ENCODE results near the gene C12orf60.

- TF ChIP-seq EP300 (IDR thresholded peaks at IDR 0.05) (no peak), CTCF (IDR thresholded peaks at IDR 0.05) (no peak)
Observed at GRCh38 chr12:14841761-14842160, 38.3 kb downstream of the C12orf60 start.
